AG08395 (cell line): ENCODE results near the gene KAZALD1.

Experiments
- DNase-seq: peaks from one replicate; pipeline ENCODE4 v3.0.0; 2012; ENCODE audit warnings: mixed read lengths, low spot score

KAZALD1 gene

DNA sequence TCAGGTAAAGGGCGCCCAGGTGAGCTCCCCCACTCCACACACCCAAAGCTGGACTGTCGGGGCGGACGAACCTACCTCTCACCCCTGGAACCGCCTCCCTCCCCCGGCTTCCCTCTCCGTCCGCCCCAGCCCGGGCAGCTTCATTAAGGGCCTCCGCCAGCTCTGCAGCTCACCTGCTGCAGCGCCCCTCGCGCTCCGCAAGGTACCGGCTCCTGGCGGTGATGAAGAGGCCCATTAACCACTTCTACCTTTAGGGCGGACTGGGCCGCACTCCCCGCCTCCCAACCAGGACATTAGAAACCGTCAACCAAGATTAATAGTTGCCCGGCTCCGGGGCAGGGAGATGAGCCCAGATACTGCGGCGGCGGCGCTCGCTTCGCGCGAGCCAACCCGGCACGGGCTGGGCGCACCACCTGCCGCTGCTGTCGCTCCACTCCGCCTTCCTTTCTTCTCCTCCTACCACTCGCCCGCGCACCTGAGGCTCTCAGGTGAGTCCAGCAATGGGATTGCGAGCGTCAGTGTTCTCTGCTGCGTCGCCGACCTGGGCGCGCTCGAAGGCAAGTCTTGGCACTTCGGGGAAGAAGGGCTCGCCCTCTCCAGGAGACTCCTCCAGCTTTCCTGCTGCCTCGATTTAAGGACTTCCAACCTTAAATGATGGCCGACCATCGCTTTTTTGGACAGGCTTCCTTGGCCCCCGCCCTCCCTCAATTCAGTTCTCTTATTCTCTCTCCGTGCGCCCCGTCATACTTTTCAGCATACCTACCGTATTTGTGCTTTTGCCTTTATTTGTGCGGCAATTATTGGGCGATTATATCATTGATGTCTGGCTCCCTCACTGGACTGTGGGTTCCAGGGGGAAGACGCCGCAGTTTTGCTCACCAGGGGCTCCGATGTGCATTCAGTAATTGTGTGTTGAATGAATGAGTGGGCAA, 13.6 kb upstream of the KAZALD1 start:
- DNase-seq, result no peak

DNA sequence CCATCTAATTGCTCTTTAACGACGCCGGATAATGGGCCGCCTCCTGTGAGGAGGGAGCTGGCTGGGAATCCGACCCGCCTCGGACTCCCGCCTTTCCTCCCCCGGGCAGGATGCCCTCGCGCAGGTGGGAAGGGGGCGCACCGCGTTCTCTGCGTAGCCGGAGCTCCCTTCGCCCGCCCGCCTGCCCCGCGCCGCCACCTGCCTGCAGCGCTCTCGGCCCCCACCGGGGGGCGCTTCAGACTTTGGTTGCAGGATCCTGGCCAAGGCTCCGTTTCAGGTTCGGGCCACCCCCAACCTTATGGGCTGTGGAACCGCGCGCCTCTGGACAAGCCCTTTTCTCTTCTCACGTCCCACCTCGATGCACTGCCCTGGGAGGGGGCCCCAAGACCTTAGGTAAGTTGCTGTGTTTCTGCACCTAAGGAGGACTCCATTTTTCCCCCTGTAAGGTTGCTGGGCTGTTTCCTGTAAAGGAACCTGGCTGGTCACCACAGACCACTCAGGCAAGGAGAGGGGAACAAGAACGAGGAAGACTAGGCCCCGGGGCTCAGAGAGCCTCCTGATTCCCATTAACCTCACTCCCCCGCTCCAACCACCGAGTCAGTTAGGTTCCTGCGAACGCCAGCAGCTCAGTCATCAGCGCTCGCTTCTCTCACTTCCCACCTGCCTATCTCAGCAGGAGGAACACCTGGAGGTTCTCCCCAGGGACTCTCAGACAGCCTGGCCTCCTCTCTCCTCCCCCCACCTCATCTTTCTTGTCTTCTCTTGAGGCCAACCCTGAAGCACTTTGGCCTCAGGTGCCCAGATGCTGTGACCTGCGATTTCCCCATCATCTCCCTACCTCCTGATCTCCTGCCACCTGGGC, 11.3 kb upstream of the KAZALD1 start:
- peak; percentile 61 for DNase-seq

DNA sequence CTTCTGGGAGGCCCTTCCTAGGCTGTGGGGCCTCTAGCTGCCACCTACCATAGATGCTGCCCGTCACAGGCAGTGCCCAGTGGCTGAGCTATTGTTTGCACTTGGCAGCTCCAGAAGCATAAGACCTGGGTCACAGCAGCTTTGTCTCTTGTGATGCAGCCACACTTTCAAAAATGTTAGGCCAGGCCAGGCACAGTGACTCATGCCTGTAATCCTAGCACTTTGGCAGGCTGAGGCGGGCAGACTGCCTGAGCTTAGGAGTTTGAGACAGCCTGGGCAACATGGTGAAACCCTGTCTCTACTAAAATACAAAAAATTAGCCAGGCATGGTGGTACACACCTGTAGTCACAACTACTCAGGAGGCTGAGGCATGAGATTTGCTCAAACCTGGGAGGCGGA, 9.5 kb upstream of the KAZALD1 start:
- peak; percentile 68 for DNase-seq

DNA sequence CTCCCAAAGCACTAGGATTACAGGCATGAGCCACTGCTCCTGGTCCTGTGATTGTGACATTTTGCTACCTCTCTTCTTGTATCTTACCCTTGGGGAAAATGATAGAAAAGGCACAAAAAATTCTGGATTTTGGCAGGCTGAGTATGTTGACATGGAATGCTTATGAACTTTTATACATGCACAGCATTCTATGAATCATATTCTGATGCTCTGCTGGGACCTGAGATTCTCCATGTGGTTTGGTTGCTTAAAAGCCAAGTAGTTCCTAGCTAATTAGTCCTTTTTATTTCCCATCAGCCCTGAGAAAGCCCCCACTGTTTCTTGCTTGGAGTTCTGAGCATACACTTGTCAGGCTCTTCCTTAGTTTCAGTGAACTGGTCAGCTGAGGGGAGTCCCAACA, 8.3 kb upstream of the KAZALD1 start:
- DNase-seq, result peak; percentile 52

DNA sequence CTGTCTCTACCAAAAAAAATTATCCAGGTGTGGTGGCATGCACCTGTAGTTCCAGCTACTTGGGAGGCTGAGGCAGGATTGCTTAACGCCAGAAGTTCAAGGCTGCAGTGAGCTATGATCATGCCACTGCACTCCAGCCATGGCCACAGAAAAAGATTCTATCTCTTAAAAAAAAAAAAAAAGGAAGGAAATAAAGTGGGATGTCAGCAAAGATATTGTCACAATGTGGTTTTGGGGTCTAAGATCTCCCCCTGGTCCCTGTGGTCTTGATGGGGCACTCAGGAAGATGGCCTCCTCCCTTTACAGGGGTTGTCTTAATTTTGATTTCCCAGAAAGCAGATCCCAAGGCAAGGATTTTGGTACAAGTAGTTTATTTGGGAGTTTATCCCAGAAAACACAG, 7.4 kb upstream of the KAZALD1 start:
- no peak for DNase-seq

DNA sequence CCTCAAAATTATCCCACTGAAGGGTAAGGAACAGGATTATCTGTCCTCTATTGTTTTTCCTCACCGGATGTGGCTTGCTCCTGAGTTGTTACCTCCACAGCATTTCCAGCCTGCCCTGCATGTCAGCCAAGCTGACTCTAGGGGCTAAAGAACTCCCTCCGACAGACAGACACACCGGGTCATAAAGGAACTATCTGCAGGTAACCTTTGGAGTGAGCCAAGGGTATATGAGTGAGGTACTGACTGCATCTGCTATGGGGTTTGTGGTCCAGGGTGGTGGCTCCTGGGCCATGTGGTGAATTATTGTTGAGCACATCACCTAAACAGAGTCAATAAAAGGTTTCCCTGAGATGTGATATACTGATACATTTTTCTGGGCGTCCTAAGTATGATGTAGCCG, 6.9 kb upstream of the KAZALD1 start:
- DNase-seq, result no peak

DNA sequence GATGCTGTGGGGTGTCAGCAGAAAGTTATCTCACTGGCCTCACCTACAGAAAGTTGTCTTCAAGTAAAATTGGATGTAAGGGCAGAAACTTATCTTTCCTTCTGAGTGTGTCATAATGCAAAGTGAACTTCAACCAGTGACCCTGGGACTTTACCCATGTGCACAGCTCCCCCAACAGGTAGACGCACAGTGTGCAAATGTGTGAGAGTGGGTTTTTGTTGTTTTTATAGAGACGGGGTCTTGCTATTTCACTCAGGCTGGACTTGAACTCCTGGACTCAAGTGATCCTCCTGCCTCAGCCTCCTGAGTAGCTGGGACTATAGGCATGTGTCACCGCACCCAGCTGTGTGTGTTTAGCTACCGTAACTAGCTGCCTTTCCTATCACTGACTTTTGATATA, 6.4 kb upstream of the KAZALD1 start:
- no peak for DNase-seq

DNA sequence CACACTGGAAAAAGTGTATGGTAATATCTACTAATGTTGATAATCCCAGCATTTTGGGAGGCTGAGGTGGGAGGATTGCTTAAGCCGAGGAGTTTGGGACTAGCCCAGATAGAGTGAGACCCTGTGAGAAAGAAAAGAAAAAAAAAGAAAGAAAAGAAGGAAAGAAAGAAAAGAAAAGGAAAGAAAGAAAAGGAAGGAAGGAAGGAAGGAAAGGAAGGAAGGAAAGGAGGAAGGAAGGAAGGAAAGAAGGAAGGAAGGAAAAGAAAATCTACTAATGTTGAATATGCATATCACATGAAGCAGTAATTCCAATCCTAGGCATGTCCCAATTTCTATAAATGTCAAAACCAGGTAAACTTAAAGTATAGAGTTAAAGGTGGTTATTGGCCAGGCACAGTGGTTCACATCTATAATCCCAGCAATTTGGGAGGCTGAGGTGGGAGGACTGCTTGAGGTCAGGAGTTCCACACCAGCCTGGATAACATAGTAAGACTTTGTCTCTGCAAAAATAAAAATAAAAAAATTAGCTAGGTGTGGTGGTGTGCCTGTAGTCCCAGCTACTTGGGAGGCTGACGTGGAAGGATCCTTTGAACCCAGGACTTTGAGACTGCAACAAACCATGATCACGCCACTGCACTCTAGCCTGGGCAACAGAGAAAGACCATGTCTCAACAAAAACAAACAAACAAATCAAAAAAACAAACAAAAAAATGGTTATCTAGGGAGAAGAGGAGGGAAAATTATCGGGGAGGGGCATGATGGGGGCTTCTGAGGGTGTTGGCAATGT, 5.2 kb upstream of the KAZALD1 start:
- DNase-seq, result no peak

DNA sequence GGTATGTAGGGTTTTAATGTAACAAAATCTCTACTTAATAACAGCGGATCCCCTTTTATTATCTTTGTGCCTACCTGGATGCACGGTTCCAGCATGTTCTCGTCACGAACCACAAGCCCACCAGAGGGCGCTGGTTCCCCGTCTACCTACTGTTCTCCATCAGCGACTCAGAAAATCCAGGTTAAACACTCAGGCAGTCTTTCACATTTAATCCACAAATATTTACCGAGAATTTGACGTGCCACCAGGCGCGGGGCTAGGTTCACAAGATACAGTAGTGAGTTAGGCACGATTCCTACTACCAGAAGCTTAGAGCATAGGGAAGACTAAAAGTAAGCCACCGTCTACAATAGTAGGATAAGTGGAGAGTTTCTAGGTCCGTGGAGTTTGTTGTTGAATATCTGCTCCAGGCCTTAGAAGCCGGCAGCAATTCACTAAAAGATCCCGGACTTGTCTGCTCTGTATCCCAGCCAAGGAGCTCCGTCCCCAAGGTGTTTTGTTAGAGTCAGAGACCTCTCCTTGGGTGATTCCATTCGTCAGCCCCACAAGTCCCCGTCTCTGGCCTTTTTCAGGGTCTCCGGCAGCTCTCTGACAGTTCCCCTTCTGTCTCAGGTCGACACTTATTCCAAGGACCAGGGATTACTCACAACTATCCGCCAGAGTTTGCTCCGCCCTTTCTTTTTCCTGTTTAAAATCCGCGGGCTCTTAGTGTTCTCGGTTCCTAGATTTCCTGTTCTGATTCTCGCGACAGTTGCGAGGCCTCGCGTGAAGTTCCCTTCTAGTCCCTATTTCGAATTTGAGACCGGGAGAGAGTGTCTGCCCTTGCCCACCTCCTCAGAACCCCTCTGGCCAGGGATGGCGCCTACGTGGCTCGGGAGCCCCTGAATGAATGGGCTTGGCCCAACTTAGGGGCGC, 1.5 kb upstream of the KAZALD1 start:
- DNase-seq, result peak; percentile 95

DNA sequence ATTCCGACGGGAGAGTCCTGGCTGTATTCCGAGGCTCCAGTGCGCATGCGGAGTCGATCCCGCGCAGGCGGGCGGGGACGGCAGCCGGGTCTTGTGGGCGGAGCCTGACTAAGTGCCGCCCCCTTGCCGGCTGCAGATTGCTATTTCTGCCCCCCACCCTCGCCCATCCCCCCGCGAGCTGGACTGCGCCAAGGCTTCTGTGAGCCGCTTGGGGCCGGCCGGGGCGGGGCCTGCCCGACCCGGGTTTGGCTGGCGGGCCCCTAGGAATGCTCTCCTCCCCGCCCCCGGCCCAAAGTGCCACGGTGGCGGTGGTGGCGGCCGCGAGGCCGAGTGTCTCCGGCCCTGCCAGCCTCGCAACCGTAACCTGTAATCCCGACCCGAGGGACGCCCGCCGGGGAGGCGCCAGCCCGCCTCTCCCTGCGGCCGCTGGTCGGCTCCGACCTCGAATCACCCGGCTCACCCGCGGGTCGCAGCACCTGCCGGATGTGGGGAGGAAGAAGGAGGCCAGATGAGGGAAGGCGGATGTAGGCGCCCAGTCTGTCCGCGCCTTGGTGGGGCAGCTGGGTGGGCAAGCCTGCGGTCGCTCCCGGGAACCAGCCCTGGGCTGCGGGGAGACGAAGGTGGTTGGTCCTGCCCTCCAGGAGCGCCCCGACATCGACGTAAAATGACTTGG, 702 bp upstream of the KAZALD1 start:
- peak; percentile 99 for DNase-seq

DNA sequence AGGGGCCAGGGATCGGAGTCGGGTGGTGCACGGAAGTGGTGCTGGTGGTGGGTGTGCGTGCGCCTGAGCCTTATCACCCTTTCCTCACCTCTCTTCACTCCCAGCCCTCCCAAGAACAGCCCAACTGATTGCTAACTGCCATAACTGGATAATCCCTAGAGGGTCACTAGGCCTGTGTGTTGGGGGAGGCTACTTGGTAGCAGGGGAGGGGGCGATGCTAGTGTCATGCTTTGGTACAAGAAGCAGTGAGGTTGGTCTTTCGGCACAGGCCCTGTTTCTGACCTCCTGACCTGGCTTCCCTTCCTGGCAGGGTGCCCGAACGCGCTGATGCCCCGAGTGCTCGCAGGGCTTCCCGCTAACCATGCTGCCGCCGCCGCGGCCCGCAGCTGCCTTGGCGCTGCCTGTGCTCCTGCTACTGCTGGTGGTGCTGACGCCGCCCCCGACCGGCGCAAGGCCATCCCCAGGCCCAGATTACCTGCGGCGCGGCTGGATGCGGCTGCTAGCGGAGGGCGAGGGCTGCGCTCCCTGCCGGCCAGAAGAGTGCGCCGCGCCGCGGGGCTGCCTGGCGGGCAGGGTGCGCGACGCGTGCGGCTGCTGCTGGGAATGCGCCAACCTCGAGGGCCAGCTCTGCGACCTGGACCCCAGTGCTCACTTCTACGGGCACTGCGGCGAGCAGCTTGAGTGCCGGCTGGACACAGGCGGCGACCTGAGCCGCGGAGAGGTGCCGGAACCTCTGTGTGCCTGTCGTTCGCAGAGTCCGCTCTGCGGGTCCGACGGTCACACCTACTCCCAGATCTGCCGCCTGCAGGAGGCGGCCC, 652 bp downstream of the KAZALD1 start:
- peak; percentile 47 for DNase-seq

DNA sequence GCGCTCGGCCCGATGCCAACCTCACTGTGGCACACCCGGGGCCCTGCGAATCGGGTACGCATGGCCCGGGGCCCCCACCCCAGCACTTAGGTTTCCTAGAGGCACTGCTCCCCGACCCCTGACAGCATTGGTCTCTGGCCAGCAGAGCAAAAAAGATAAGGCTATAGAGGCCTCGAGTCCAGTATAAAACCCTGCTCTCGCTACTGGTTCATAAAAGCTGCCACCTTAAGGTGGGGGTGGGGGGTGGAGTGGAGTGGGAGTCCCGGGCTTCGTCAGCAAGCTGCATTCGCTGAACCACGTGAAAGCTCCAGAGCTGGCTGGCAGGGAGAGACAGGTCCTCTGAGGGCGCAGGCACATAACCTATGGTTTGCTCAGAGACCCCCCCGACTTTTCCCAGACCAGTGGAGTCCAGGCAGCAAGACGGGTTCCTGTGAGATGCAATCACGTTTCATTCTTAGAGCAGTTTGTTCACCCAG, 1.3 kb downstream of the KAZALD1 start:
- no peak for DNase-seq

DNA sequence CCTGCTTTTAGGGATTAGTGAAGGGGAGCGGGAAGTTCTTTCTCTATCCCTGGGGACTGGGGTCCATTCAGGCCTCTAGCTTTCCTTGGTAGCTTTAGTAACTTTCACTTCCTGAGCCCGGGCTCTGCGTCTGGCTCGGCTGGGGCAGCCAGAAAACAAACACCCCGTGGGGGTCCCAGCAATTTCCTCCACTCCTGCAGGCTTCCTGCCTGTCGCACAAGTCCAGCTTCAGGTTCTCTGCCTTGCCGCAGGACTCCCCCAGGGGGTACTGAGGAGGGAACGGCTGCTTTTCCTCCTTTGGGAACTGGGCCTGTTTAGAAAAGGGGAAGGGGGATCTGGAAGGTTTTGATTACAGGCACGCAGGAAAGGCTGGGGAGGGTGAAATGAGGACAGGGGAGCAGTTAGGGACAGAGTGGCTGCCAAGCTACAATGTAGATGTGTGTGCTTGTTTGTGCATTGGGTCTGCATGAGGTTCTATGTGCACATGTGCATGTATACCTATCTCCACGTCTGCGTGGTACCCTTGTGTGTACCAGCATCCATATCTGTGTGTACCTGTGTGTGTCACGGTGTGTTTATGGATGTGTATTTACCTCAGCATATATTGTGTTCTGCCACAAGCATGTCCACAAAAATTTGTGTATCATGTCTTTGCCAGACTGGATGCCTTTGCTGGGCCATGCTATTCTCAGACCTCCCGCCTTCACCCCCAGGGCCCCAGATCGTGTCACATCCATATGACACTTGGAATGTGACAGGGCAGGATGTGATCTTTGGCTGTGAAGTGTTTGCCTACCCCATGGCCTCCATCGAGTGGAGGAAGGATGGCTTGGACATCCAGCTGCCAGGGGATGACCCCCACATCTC, 2.0 kb downstream of the KAZALD1 start:
- DNase-seq, result no peak

DNA sequence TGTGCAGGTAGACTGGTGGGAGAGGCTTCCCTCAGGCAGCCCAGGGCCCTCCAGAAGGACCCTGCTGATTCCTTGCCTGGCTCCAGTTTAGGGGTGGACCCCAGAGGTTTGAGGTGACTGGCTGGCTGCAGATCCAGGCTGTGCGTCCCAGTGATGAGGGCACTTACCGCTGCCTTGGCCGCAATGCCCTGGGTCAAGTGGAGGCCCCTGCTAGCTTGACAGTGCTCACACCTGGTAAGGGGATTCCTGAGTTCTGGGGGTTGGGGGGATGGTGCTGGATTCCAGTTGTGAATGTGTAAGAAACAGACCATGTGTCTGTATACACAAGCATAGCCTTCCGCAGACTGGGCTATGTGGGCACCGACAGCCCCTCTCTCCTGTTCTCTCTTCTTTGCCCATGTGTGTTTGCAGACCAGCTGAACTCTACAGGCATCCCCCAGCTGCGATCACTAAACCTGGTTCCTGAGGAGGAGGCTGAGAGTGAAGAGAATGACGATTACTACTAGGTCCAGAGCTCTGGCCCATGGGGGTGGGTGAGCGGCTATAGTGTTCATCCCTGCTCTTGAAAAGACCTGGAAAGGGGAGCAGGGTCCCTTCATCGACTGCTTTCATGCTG, 2.7 kb downstream of the KAZALD1 start:
- no peak for DNase-seq

DNA sequence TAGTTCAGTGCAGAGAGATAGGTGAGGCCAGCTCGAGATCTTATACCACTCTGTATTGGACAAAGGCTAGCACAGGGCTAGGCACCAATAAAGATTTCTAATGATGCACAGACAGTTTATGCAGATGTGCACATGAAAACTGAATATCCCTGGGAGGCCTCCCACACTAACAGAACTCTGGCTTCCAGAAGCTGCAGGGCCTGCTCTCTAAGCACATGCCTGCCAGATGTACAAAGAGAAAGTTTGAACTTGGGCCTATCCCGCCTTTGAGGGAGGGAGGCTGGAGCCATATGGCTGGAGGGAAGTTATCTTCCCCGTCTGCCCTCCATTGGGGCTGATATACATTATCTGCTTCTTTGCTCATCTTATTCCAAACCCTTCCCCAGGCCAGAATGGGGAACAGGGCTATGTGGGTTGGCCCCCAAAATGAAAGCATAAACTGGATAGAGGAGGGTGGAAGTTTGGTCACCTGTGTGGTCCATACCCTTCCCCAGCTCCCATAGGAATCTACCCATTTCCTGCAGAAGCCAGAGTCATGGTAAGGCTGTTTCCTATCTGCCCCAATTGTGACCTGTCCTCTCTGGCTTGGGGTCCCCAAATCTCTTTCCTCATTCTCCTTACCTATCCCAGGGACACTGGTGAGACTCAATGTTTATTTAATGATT, 3.8 kb downstream of the KAZALD1 start:
- peak; percentile 45 for DNase-seq

DNA sequence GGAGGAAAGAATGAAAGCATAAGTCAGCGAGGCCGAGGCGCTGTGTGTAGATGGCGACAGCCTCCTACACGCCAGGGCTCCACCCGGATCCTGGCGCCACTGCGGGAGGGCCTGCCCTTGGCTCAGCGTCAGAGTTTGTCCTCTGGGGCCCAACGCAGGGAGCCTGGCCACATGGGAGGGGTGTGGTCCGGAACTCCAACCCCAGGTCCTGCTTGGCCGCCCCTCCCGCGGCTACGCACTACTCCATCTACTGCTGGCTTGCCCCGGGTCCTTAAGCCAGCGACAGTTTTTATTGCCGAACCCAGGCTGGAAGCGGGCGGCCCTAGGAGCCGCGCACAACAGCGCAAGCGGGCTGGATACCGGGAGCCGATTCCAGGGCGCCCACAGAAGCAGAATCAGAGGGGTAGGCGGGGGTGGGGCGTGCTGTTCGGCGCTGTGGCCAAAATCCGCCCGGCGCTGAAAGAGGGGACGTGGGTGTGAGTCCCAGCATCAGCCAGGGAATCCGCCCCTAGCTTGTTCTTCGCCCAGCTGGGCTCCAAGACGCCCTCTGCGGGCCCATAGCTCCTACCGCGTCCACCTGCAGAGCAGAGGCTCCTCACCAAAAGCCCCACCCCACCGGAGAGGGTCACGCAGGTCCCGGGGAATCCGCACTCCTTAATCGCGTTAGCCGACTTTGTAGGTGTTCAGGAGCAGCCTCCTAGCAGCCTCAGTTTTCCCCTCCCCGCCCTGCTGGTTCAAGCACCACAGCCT, 4.5 kb downstream of the KAZALD1 start:
- DNase-seq, result peak; percentile 67

DNA sequence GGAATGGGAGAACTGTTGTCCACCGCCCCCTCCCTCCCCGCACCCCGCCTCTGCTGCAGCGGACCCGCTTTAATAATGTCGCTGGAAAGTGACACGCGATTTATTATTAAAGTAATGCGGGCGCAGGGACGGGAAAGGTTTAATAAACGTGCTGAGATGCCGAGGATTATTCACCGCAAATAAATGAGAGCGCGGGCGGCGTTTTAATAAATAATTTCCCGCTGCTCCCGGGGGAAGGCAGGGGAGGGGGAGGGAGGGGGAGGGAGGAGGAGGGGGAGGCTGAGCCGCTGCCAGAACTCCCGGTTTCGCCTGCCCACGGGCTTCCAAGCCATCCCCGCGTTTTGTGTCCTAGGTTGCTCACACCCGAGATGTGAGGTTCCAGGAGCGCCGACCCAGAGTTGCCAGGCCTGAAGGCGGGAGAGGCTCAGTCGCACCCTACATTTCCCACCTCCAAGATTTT, 5.1 kb downstream of the KAZALD1 start:
- no peak for DNase-seq
